ENCODE measurements around the gene USP10.

The USP10 gene

GRCh38 chr16:84759061-84759460 lies 59.3 kb downstream of the USP10 start:
- no peak for DNase-seq (ENCODE audit: insufficient read length, low spot score)
- TF ChIP-seq CTCF (IDR thresholded peaks at IDR 0.05; ENCODE audit: insufficient read depth, missing control alignments): no peak
- no peak for FAIRE-seq

- no peak for FAIRE-seq
- DNase-seq (ENCODE audit: insufficient read length, low spot score): no peak
- no peak for TF ChIP-seq CTCF (IDR thresholded peaks at IDR 0.05; ENCODE audit: insufficient read depth, missing control alignments)
Measured at GRCh38 chr16:84759906-84760305, 60.1 kb downstream of the USP10 start.

GRCh38 chr16:84761448-84762368 lies 61.9 kb downstream of the USP10 start:
- FAIRE-seq: no peak
- DNase-seq (ENCODE audit: insufficient read length, low spot score): no peak
- TF ChIP-seq CTCF (IDR thresholded peaks at IDR 0.05; ENCODE audit: insufficient read depth, missing control alignments): no peak

GRCh38 chr16:84763164-84763563 lies 63.4 kb downstream of the USP10 start:
- FAIRE-seq (no peak), DNase-seq (ENCODE audit: insufficient read length, low spot score) (no peak)
- TF ChIP-seq CTCF (IDR thresholded peaks at IDR 0.05; ENCODE audit: insufficient read depth, missing control alignments): no peak

GRCh38 chr16:84763629-84764028 lies 63.8 kb downstream of the USP10 start:
- DNase-seq (ENCODE audit: insufficient read length, low spot score): no peak

GRCh38 chr16:84764970-84765369 lies 65.2 kb downstream of the USP10 start:
- DNase-seq (ENCODE audit: insufficient read length, low spot score) (no peak), FAIRE-seq (no peak)
- TF ChIP-seq CTCF (IDR thresholded peaks at IDR 0.05; ENCODE audit: insufficient read depth, missing control alignments): no peak

More at GRCh38 chr16:84763629-84764028, 63.8 kb downstream of the USP10 start:
- no peak for FAIRE-seq
- TF ChIP-seq CTCF (IDR thresholded peaks at IDR 0.05; ENCODE audit: insufficient read depth, missing control alignments): no peak

All from D721Med (cell line).